Keratinocyte (primary cell): ENCODE measurements around the gene APOB. TPM values are rescaled to one million over a fixed set of nuclear protein-coding genes. Genes with fewer than 3 reads are reported as not detected.

ENCODE experiments used
- DNase-seq: peaks from one replicate; pipeline ENCODE4 v3.0.0-alpha.2; 2011; ENCODE audit warnings: low read depth, missing footprints, low spot score
- FAIRE-seq: peaks from 2 replicates; lab custom pipeline; 2011; peaks lifted over from hg19 to GRCh38; lab: Jason Lieb, UNC
- H2AFZ ChIP-seq: 2 replicates; pipeline ENCODE4 v1.6.0; 2012; ENCODE audit warnings: low read length, control low read depth, inconsistent platforms; ENCODE audit not compliant: control insufficient read depth
- H3K27ac ChIP-seq: 2 replicates; pipeline ENCODE4 v1.5.1; 2011; ENCODE audit warnings: low read length; ENCODE audit not compliant: control insufficient read depth, insufficient read depth
- H3K27me3 ChIP-seq: 3 replicates; pipeline ENCODE4 v1.6.0; 2011; ENCODE audit warnings: low read length; ENCODE audit not compliant: control insufficient read depth, insufficient read depth; ENCODE audit errors: extremely low read depth
- H3K36me3 ChIP-seq, 2 experiments: 2 replicates in 1 of 2; 3 replicates in 1 of 2; pipeline ENCODE4 v1.5.1; 2011; ENCODE audit warnings: low read length in 2 of 2, mild to moderate bottlenecking in 1 of 2; ENCODE audit not compliant: control insufficient read depth in 2 of 2, insufficient read depth in 2 of 2; ENCODE audit errors: extremely low read depth in 1 of 2
- H3K4me1 ChIP-seq: 3 replicates; pipeline ENCODE4 v1.5.1; 2011; ENCODE audit warnings: low read length; ENCODE audit not compliant: control insufficient read depth, insufficient read depth; ENCODE audit errors: extremely low read depth
- H3K4me2 ChIP-seq: 3 replicates; pipeline ENCODE4 v1.6.0; 2011; ENCODE audit warnings: low read depth, low read length; ENCODE audit not compliant: control insufficient read depth, insufficient read depth; ENCODE audit errors: extremely low read depth
- H3K4me3 ChIP-seq, 3 experiments: fragments of 200-600 bp in 1 of 3; sonication (generic) in 1 of 3; 2 replicates in 2 of 3; 3 replicates in 1 of 3; pipeline ENCODE4 v1.5.1; 2011 to 2016; ENCODE audit warnings: low read length in 3 of 3, mild to moderate bottlenecking in 3 of 3, control low read depth in 2 of 3, inconsistent platforms in 1 of 3, low read depth in 1 of 3, mixed read lengths in 1 of 3, mixed run types in 1 of 3, moderate library complexity in 1 of 3; ENCODE audit not compliant: control insufficient read depth in 2 of 3, insufficient read depth in 2 of 3; ENCODE audit errors: extremely low read depth in 1 of 3
- H3K79me2 ChIP-seq: 2 replicates; pipeline ENCODE4 v1.6.0; 2012; ENCODE audit warnings: low read length; ENCODE audit not compliant: control insufficient read depth, insufficient read depth
- H3K9ac ChIP-seq: 3 replicates; pipeline ENCODE4 v1.6.0; 2011; ENCODE audit warnings: low read length; ENCODE audit not compliant: control insufficient read depth, insufficient read depth; ENCODE audit errors: extremely low read depth
- H3K9me1 ChIP-seq: 3 replicates; pipeline ENCODE4 v1.6.0; 2011; ENCODE audit warnings: low read length; ENCODE audit not compliant: control insufficient read depth, insufficient read depth; ENCODE audit errors: extremely low read depth
- H3K9me3 ChIP-seq: 2 replicates; pipeline ENCODE4 v1.5.1; 2012; ENCODE audit warnings: low read depth, low read length; ENCODE audit not compliant: control insufficient read depth
- H4K20me1 ChIP-seq: 3 replicates; pipeline ENCODE4 v1.6.0; 2011; ENCODE audit warnings: low read length; ENCODE audit not compliant: control insufficient read depth, insufficient read depth; ENCODE audit errors: extremely low read depth
- EZH2 ChIP-seq: IDR thresholded peaks from one replicate; pipeline ENCODE4 v1.6.1; 2012; ENCODE audit warnings: inconsistent platforms, mild to moderate bottlenecking, low read length, moderate library complexity
- dilution Hi-C: fragments of 300-500 bp; cut with MboI; formaldehyde crosslinking; loops from one replicate; pipeline ENCODE4 v1.7.0; 2020; ENCODE audit warnings: low sequenced_read_pairs; ENCODE audit not compliant: extremely low pct_ligation_motif_present
- polyA plus RNA-seq, 5 experiments: library from polyadenylated mRNA; depleted of rRNA in 3 of 5; stranded (reverse) in 3 of 5; stranded (forward) in 1 of 5; unstranded in 1 of 5; fragments of >200 nt; gene quantifications; 1 replicate in 1 of 5; 2 replicates in 3 of 5; 3 replicates in 1 of 5; pipeline versions ENCODE4 v1.2.1 to v1.2.3, GENCODE V29; 2011 to 2012; ENCODE audit warnings: missing spikeins in 2 of 5, low read depth in 1 of 5, low replicate concordance in 1 of 5
- TF ChIP-seq, protein P1 (sequence below), 3 experiments: IDR thresholded peaks in 1 of 3; conservative IDR thresholded peaks in 1 of 3; optimal IDR thresholded peaks in 1 of 3; 2 replicates in 2 of 3; 3 replicates in 1 of 3; pipeline versions ENCODE3 to v1.5.1; 2011; ENCODE audit warnings: low read length in 3 of 3, mild to moderate bottlenecking in 3 of 3, moderate library complexity in 2 of 3, control low read depth in 1 of 3, inconsistent platforms in 1 of 3; ENCODE audit not compliant: insufficient read depth in 2 of 3; ENCODE audit errors: extremely low read depth in 1 of 3

APOB gene
- polyA plus RNA-seq, 1 donor (not counting 4 experiments of a cell fraction or from before 2014, with no cell fraction given) = 0.01 TPM

DNA sequence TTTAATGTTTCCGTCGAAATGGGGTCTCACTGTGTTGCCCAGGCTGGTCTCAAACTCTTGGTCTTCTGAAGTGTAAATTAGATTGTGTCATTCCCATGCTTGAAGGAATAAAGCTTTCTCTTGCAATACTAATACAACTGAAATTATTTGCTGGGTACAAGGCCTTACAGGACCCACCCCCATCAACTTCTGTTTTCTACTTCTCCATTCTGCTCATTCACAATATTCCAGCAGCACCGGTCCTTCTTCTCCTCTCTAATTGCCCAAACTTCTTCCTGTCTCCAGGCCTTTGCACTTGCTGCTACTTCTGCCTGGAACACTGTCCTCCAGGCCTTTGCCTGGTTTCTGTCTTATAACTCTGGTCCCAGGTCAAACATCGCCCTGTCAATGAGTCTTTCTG lies 73.8 kb downstream of the APOB start:
- no peak overlapping the region for H3K27ac ChIP-seq
- no peak for TF ChIP-seq EZH2
- TF ChIP-seq, protein P1, sequence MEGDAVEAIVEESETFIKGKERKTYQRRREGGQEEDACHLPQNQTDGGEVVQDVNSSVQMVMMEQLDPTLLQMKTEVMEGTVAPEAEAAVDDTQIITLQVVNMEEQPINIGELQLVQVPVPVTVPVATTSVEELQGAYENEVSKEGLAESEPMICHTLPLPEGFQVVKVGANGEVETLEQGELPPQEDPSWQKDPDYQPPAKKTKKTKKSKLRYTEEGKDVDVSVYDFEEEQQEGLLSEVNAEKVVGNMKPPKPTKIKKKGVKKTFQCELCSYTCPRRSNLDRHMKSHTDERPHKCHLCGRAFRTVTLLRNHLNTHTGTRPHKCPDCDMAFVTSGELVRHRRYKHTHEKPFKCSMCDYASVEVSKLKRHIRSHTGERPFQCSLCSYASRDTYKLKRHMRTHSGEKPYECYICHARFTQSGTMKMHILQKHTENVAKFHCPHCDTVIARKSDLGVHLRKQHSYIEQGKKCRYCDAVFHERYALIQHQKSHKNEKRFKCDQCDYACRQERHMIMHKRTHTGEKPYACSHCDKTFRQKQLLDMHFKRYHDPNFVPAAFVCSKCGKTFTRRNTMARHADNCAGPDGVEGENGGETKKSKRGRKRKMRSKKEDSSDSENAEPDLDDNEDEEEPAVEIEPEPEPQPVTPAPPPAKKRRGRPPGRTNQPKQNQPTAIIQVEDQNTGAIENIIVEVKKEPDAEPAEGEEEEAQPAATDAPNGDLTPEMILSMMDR (optimal IDR thresholded peaks at IDR 0.05 in 1 of 3, IDR thresholded peaks at IDR 0.05 in 1 of 3, conservative IDR thresholded peaks at IDR 0.05 in 1 of 3; ENCODE audit: extremely low read depth in 1 of 3, insufficient read depth in 2 of 3, low read length in 3 of 3) = no peak
- no peaks in the 10 kb centered on the region for H3K4me1 ChIP-seq
- DNase-seq (no peak), FAIRE-seq (no peak)
- H2AFZ ChIP-seq = no peak overlapping the region
- no peaks in the 10 kb centered on the region for H3K79me2 ChIP-seq
- H3K9ac ChIP-seq = no peak overlapping the region
- no peaks in the 10 kb centered on the region for H3K27me3 ChIP-seq
- H3K9me1 ChIP-seq = no peaks in the 10 kb centered on the region
- no peaks in the 10 kb centered on the region for H3K36me3 ChIP-seq
- no peaks in the 10 kb centered on the region for H4K20me1 ChIP-seq
- H3K9me3 ChIP-seq = no peaks in the 10 kb centered on the region
- dilution Hi-C loops = loop anchor here (25.0 kb wide), 1 partner anchor 183 kb away; no protein-coding TSS in a partner anchor
- H3K4me3 ChIP-seq = no peak overlapping the region
- H3K4me2 ChIP-seq = no peak overlapping the region

DNA sequence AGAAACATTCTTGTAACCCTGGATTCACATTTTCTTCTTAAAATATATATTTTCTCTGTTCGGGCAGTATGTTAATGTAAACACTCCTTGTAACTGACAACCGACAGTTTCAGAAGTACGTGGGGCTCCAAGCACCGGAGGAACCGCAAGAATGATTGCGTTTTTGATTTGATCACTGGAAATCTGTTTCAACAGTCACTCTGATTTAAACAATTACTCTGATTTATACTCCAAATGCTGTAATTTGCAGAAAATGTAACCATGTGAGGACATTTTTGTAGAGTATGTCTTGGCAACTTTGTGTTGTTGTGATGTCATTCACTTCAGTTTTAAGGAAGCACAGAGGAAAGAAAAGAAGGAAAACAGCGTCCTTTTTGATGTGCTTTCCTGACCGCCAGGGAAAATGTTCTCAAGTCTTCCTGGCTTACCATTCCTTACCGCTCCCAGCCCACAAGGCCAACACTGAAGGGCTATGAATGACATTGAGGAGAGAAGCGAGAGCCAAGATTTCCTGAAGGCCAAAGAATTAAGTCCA lies 77.7 kb downstream of the APOB start:
- no peak for DNase-seq
- no peak for TF ChIP-seq EZH2
- TF ChIP-seq, protein P1 (optimal IDR thresholded peaks at IDR 0.05 in 1 of 3, IDR thresholded peaks at IDR 0.05 in 1 of 3, conservative IDR thresholded peaks at IDR 0.05 in 1 of 3; ENCODE audit: extremely low read depth in 1 of 3, insufficient read depth in 2 of 3, low read length in 3 of 3) = no peak
- no peaks in the 10 kb centered on the region for H3K9me1 ChIP-seq
- no peaks in the 10 kb centered on the region for H4K20me1 ChIP-seq
- H3K9ac ChIP-seq = no peak overlapping the region
- H3K27me3 ChIP-seq = peaks cover 8% of the 10 kb centered on the region
- no peaks in the 10 kb centered on the region for H3K9me3 ChIP-seq
- no peak overlapping the region for H2AFZ ChIP-seq
- H3K79me2 ChIP-seq = no peaks in the 10 kb centered on the region
- FAIRE-seq = no peak
- no peaks in the 10 kb centered on the region for H3K4me1 ChIP-seq
- dilution Hi-C loops = loop anchor here (25.0 kb wide), 1 partner anchor 179 kb away; no protein-coding TSS in a partner anchor
- no peaks in the 10 kb centered on the region for H3K36me3 ChIP-seq
- H3K27ac ChIP-seq = no peak overlapping the region
- no peak overlapping the region for H3K4me2 ChIP-seq
- no peak overlapping the region for H3K4me3 ChIP-seq
